Liver (tissue), 9 donors: Measurements from ENCODE around the gene WWOX. TPM values are rescaled to one million over a fixed set of nuclear protein-coding genes. Genes with fewer than 3 reads are reported as not detected.

Experiments used
- DNase-seq: peaks from one replicate; pipeline ENCODE4 v3.0.0-alpha.2; 2017; ENCODE audit warnings: low spot score
- H3K27ac ChIP-seq, 2 donors: one replicate each; pipeline ENCODE4 v1.7.0; 2013; ENCODE audit warnings: inconsistent platforms in 2 of 2, low read length in 2 of 2, control low read depth in 1 of 2, low read depth in 1 of 2, mild to moderate bottlenecking in 1 of 2
- H3K27me3 ChIP-seq, 4 donors: one replicate each; pipeline versions ENCODE4 v1.6.1 to v1.7.0; 2013; ENCODE audit warnings: low read length in 3 of 4, inconsistent platforms in 1 of 4, mild to moderate bottlenecking in 1 of 4, moderate library complexity in 1 of 4; ENCODE audit not compliant: control insufficient read depth in 4 of 4, insufficient read depth in 4 of 4
- H3K36me3 ChIP-seq, 4 donors: one replicate each; pipeline versions ENCODE4 v1.6.1 to v1.7.0; 2013; ENCODE audit warnings: low read length in 3 of 4, mild to moderate bottlenecking in 3 of 4, low read depth in 1 of 4, moderate library complexity in 1 of 4; ENCODE audit not compliant: control insufficient read depth in 4 of 4, insufficient read depth in 3 of 4
- H3K4me1 ChIP-seq, 4 donors: one replicate each; pipeline versions ENCODE4 v1.6.1 to v1.7.0; 2013; ENCODE audit warnings: low read length in 3 of 4, mild to moderate bottlenecking in 3 of 4, moderate library complexity in 1 of 4; ENCODE audit not compliant: control insufficient read depth in 4 of 4, insufficient read depth in 4 of 4
- H3K4me3 ChIP-seq, 3 donors: one replicate each; pipeline versions ENCODE4 v1.6.1 to v1.7.0; 2013; ENCODE audit warnings: low read length in 3 of 3, control low read depth in 1 of 3, low read depth in 1 of 3, mild to moderate bottlenecking in 1 of 3
- H3K9ac ChIP-seq, 2 donors: one replicate each; pipeline ENCODE4 v1.7.0; 2013; ENCODE audit warnings: low read length in 2 of 2, mild to moderate bottlenecking in 2 of 2, moderate library complexity in 2 of 2, control low read depth in 1 of 2, low read depth in 1 of 2
- H3K9me3 ChIP-seq, 4 donors: one replicate each; pipeline versions ENCODE4 v1.6.1 to v1.7.0; 2013; ENCODE audit warnings: low read length in 3 of 4; ENCODE audit not compliant: control insufficient read depth in 4 of 4
- ATF3 ChIP-seq: IDR thresholded peaks from 2 replicates; pipeline ENCODE4 v1.6.1; 2016; ENCODE audit warnings: antibody characterized with exemption
- EGR1 ChIP-seq, 2 donors: IDR thresholded peaks; 2 replicates each; pipeline ENCODE4 v1.6.1; 2016 to 2018; ENCODE audit warnings: antibody characterized with exemption in 2 of 2, low read depth in 2 of 2
- FOXA1 ChIP-seq: IDR thresholded peaks from 2 replicates; pipeline ENCODE4 v1.6.1; 2016; ENCODE audit warnings: antibody characterized with exemption
- FOXA2 ChIP-seq: IDR thresholded peaks from 2 replicates; pipeline ENCODE4 v1.6.1; 2016; ENCODE audit warnings: antibody characterized with exemption
- GABPA ChIP-seq, 2 donors: IDR thresholded peaks in 1 of 2; conservative IDR thresholded peaks in 1 of 2; 2 replicates each; pipeline ENCODE4 v1.6.1; 2016; ENCODE audit warnings: antibody characterized with exemption in 2 of 2, mild to moderate bottlenecking in 1 of 2, moderate library complexity in 1 of 2
- HNF4A ChIP-seq, 2 donors: conservative IDR thresholded peaks; 2 replicates each; pipeline ENCODE4 v1.6.1; 2016; ENCODE audit warnings: antibody characterized with exemption in 2 of 2, mild to moderate bottlenecking in 2 of 2
- HNF4G ChIP-seq: IDR thresholded peaks from 2 replicates; pipeline ENCODE4 v1.6.1; 2016; ENCODE audit warnings: antibody characterized with exemption
- JUND ChIP-seq, 2 donors: IDR thresholded peaks; 2 replicates each; pipeline ENCODE4 v1.6.1; 2016; ENCODE audit warnings: antibody characterized with exemption in 2 of 2
- RAD21 ChIP-seq, 2 donors: IDR thresholded peaks; 2 replicates each; pipeline ENCODE4 v1.6.1; 2016; ENCODE audit warnings: antibody characterized with exemption in 2 of 2, mild to moderate bottlenecking in 2 of 2
- RXRA ChIP-seq, 2 donors: IDR thresholded peaks; 2 replicates each; pipeline ENCODE4 v1.6.1; 2017 to 2018; ENCODE audit warnings: antibody characterized with exemption in 2 of 2, mild to moderate bottlenecking in 1 of 2
- SP1 ChIP-seq: IDR thresholded peaks from 2 replicates; pipeline ENCODE4 v1.6.1; 2018; ENCODE audit warnings: antibody characterized with exemption, mild to moderate bottlenecking
- TAF1 ChIP-seq: conservative IDR thresholded peaks from 2 replicates; pipeline ENCODE4 v1.6.1; 2016; ENCODE audit warnings: antibody characterized with exemption, mild to moderate bottlenecking
- YY1 ChIP-seq: IDR thresholded peaks from 2 replicates; pipeline ENCODE4 v1.6.1; 2016; ENCODE audit warnings: antibody characterized with exemption, mild to moderate bottlenecking
- WGBS: extraction: QIAGEN DNeasy Blood & Tissue Kit; methylation state at CpG from one replicate; pipeline ENCODE4 v1.1.7; 2013; 5-methylcytosine and 5-hydroxymethylcytosine counted together
- polyA plus RNA-seq, 2 donors: library from polyadenylated mRNA; stranded (reverse) in 1 of 2; unstranded in 1 of 2; fragments of 200-250 nt in 1 of 2; fragments of >200 nt in 1 of 2; fragmentation: Nextera tagmentation in 1 of 2; extraction: Ambion mirVana in 1 of 2; gene quantifications; one replicate each; pipeline versions ENCODE4 v1.2.1 to v1.2.3, GENCODE V29; 2013 to 2015
- total RNA-seq, 2 donors: library from RNA; depleted of rRNA; stranded (reverse); fragments of >200 nt; gene quantifications; one replicate each; pipeline ENCODE4 v1.2.3, GENCODE V29; 2014
- TF ChIP-seq, protein P1 (sequence below): IDR thresholded peaks from 2 replicates; pipeline ENCODE4 v1.6.1; 2016; ENCODE audit warnings: antibody characterized with exemption
- TF ChIP-seq, protein P2 (sequence below): IDR thresholded peaks from 2 replicates; pipeline ENCODE4 v1.6.1; 2016; ENCODE audit warnings: antibody characterized with exemption, mild to moderate bottlenecking
- donor health status: healthy.
- donor health status: healthy.
- donor health status: healthy.
- donor health status: healthy.
- donor health status: healthy.

Gene WWOX
- total and polyA plus RNA-seq, 4 donors: 9.8 to 46.0 (median 15.3) TPM

DNA sequence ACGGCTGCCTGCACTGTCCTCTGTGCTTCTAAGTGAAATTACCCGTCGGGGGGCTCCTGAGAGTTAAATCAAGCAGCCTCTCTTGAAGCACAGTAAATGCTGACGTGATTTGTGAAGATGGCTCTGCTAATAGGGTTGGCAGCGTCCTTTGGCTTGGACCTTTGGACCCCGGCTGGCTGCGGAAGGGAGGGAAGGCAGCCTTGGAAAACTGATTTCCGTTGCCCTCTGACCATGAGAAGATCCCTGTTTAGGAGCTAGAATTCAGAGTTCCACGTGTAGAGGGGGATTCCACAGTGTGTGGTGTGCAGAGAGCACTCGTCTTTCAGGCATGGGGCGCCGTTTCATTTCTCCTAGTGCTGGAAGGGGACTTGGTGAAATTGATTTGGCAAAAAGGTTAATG, 640.8 kb downstream of the WWOX start:
- H3K36me3 ChIP-seq: no peaks in the 10 kb centered on the region
- no peak for DNase-seq
- WGBS: 60% methylated on average over 12 of the region's 12 CpGs
- no peak overlapping the region for H3K27ac ChIP-seq
- peaks cover 0 to 10% (median 5%) of the 10 kb centered on the region in 4 donors for H3K4me1 ChIP-seq
- no peak overlapping the region for H3K4me3 ChIP-seq
- H3K27me3 ChIP-seq: no peaks in the 10 kb centered on the region
- H3K9ac ChIP-seq: no peak overlapping the region
- peak in 1 of 2 donors; percentile 19 for TF ChIP-seq RXRA (IDR thresholded peaks at IDR 0.05)
- TF ChIP-seq HNF4G: peak; percentile 71
- TF ChIP-seq SP1: peak; percentile 77
- no peak for TF ChIP-seq EGR1 (IDR thresholded peaks at IDR 0.05; ENCODE audit: low read depth in 2 of 2)
- TF ChIP-seq HNF4A (conservative IDR thresholded peaks at IDR 0.05): peak; percentile 72 to 86
- no peaks in the 10 kb centered on the region for H3K9me3 ChIP-seq

GRCh38 chr16:78742501-78743283, 643.2 kb downstream of the WWOX start:
- no peak for TF ChIP-seq GABPA (IDR thresholded peaks at IDR 0.05 in 1 of 2, conservative IDR thresholded peaks at IDR 0.05 in 1 of 2)
- peak in 1 of 2 donors; percentile 41 for TF ChIP-seq JUND (IDR thresholded peaks at IDR 0.05)
- Histone ChIP-seq H3K4me3 (no peak overlapping the region), H3K27ac (peak overlapping the region in 1 of 2 donors; percentile 53), H3K4me1 (peaks cover 0 to 10% (median 5%) of the 10 kb centered on the region in 4 donors), H3K9ac (no peak overlapping the region), H3K9me3 (no peaks in the 10 kb centered on the region), H3K36me3 (no peaks in the 10 kb centered on the region), H3K27me3 (no peaks in the 10 kb centered on the region)
- DNase-seq: no peak
- WGBS: 74% methylated on average over 21 of the region's 21 CpGs

GRCh38 chr16:78743556-78743955, 644.1 kb downstream of the WWOX start:
- Histone ChIP-seq H3K4me1 (peaks cover 0 to 10% (median 5%) of the 10 kb centered on the region in 4 donors), H3K27ac (no peak overlapping the region), H3K9ac (no peak overlapping the region), H3K36me3 (no peaks in the 10 kb centered on the region), H3K9me3 (no peaks in the 10 kb centered on the region), H3K27me3 (no peaks in the 10 kb centered on the region), H3K4me3 (no peak overlapping the region)
- no peak for TF ChIP-seq SP1
- DNase-seq: no peak
- 93% methylated on average over 4 of the region's 4 CpGs for WGBS

DNA sequence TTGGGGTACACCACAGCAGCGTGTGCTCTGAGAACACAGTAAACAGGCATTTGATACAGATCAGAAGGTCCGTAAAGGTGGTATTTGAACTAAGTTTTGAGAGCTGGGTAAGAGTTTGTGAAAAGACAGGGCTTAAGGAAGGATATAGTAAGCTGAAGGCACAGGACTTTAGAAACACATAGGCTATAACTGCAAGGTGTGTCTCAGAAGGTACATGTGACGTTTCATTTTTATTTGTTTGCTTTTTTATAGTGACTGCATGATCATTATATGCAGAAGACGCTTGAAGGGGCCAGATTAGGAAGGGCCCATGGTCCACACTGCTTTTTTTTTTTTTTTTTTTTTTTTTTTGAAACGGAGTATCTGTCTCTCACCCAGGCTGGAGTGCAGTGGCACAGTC, 644.6 kb downstream of the WWOX start:
- no peak overlapping the region for H3K27ac ChIP-seq
- TF ChIP-seq GABPA (IDR thresholded peaks at IDR 0.05 in 1 of 2, conservative IDR thresholded peaks at IDR 0.05 in 1 of 2) (no peak), RAD21 (IDR thresholded peaks at IDR 0.05) (no peak), SP1 (no peak), TAF1 (no peak), FOXA1 (no peak), HNF4G (no peak), ATF3 (no peak), JUND (IDR thresholded peaks at IDR 0.05) (no peak), HNF4A (conservative IDR thresholded peaks at IDR 0.05) (no peak), EGR1 (IDR thresholded peaks at IDR 0.05; ENCODE audit: low read depth in 2 of 2) (no peak), RXRA (IDR thresholded peaks at IDR 0.05) (no peak), YY1 (no peak), FOXA2 (no peak)
- TF ChIP-seq, protein P1, sequence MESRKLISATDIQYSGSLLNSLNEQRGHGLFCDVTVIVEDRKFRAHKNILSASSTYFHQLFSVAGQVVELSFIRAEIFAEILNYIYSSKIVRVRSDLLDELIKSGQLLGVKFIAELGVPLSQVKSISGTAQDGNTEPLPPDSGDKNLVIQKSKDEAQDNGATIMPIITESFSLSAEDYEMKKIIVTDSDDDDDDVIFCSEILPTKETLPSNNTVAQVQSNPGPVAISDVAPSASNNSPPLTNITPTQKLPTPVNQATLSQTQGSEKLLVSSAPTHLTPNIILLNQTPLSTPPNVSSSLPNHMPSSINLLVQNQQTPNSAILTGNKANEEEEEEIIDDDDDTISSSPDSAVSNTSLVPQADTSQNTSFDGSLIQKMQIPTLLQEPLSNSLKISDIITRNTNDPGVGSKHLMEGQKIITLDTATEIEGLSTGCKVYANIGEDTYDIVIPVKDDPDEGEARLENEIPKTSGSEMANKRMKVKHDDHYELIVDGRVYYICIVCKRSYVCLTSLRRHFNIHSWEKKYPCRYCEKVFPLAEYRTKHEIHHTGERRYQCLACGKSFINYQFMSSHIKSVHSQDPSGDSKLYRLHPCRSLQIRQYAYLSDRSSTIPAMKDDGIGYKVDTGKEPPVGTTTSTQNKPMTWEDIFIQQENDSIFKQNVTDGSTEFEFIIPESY: no peak
- TF ChIP-seq, protein P2, sequence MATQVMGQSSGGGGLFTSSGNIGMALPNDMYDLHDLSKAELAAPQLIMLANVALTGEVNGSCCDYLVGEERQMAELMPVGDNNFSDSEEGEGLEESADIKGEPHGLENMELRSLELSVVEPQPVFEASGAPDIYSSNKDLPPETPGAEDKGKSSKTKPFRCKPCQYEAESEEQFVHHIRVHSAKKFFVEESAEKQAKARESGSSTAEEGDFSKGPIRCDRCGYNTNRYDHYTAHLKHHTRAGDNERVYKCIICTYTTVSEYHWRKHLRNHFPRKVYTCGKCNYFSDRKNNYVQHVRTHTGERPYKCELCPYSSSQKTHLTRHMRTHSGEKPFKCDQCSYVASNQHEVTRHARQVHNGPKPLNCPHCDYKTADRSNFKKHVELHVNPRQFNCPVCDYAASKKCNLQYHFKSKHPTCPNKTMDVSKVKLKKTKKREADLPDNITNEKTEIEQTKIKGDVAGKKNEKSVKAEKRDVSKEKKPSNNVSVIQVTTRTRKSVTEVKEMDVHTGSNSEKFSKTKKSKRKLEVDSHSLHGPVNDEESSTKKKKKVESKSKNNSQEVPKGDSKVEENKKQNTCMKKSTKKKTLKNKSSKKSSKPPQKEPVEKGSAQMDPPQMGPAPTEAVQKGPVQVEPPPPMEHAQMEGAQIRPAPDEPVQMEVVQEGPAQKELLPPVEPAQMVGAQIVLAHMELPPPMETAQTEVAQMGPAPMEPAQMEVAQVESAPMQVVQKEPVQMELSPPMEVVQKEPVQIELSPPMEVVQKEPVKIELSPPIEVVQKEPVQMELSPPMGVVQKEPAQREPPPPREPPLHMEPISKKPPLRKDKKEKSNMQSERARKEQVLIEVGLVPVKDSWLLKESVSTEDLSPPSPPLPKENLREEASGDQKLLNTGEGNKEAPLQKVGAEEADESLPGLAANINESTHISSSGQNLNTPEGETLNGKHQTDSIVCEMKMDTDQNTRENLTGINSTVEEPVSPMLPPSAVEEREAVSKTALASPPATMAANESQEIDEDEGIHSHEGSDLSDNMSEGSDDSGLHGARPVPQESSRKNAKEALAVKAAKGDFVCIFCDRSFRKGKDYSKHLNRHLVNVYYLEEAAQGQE: no peak

More for the DNA sequence above, 644.6 kb downstream of the WWOX start:
- Histone ChIP-seq H3K4me1 (peaks cover 0 to 10% (median 5%) of the 10 kb centered on the region in 4 donors), H3K9me3 (no peaks in the 10 kb centered on the region), H3K9ac (no peak overlapping the region), H3K27me3 (no peaks in the 10 kb centered on the region), H3K36me3 (no peaks in the 10 kb centered on the region), H3K4me3 (no peak overlapping the region)
- DNase-seq: no peak
- WGBS: 93% methylated on average over 5 of the region's 5 CpGs
